NOMO-1 treated with DMSO at 0.1 percent for 48 hours (cell line): ENCODE measurements around the gene AHRR.
A peak's percentile ranks its signal among the peaks of the same experiment; 100 is the strongest.

Experiments
- DNase-seq: peaks from one replicate; lab custom pipeline; 2025; ENCODE audit not compliant: unreplicated experiment; lab: John Stamatoyannopoulos, UW

The AHRR gene

GRCh38 chr5:454936-455335 is 133.4 kb downstream of the AHRR start:
- no peak for DNase-seq

DNA sequence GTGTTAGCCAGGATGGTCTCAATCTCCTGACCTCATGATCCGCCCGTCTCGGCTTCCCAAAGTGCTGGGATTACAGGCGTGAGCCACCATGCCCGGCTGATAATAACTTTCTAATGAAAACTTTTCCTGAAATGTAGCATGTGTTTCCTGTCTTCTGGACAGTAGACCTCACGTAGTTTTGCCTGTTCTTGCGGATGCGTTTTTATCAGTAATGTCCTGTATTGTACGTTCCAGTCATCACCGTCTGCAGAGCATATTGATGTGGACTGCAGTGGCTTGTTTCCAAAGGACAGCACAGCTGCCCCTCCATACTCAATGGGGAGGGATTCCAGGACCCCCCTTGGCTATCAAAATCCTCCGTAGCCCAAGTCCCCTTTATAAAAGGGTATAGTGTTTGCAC is 134.3 kb downstream of the AHRR start:
- DNase-seq: no peak

GRCh38 chr5:456351-457194 is 135.1 kb downstream of the AHRR start:
- DNase-seq: no peak

- DNase-seq: no peak
Observed at GRCh38 chr5:457195-457961, 135.9 kb downstream of the AHRR start.

DNA sequence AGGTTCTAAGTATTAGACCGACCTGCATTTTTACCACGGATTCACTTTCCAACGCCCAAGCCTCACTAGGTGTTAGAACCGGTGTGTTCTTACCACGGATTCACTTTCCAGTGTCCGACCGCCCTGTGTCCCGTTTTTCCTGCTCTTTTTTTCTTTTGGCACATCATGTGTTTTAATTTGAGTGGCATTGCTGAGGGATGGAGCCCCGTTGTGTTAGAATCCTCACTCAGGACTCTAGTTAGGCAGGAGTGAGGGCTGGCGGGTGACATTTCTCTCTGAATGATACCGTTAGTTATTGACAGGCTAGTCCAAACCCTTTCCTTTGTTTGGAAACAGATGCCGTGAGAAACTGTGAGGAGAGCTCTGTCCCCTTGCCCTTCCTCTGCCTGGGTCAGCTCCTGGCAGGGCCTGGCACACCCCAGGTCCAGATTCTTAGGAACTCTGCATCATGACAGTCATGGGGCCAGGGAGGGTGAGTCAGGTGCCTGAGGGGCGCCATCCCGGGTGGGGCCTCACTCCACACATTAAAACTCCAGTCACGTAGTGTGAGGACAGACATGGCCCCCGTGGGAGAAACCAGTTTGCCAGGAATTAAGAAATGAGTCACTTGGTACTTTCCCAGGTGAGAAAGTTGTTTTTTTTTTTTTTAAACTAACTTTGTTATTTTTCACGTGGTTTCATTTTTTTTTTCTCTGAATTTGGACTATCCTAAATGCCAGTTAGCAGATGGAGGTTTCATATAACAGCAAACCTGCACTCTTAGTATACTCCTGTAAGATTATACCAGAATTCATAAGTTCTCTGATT is 137.2 kb downstream of the AHRR start:
- DNase-seq: no peak

GRCh38 chr5:459562-460272 is 138.2 kb downstream of the AHRR start:
- no peak for DNase-seq

DNA sequence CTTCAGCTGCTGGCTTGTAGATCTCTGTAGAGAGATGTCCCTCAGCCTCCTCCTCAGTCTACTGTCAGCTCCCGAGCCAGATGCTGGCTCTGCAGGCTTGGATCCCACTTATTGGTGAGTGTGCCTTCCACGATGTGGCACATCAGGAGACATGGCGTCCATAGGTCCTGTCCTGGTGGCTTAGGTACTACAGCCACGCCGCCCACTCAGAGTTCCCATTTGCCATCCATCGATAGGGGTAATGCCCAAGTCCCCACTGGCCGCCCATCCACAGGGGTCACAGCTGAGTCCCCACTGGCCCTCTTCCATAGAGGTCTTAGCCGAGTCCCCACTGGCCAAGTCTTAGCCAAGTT is 138.7 kb downstream of the AHRR start:
- no peak for DNase-seq

DNA sequence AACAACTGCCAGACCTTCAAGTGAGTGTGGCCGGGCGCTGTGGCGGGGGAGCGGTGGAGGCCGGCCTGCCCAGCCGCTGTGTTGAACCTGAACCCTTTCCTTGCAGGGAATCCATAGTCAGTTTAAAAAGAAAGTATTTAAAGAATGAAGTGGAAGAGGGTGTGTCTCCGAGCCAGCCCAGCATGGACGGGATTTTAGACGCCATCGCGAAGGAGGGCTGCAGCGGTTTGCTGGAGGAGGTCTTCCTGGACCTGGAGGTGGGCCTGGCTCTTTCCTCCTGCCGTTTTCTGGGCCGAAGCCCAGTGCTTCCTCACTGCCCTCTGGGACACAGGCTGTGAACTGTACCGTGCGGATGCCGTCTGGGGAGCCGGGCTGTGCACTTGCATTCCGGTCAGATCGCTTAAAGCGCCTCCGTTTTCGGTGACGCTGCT is 140.6 kb downstream of the AHRR start:
- DNase-seq: no peak

- DNase-seq: no peak
Observed at GRCh38 chr5:463301-463700, 141.8 kb downstream of the AHRR start.

- no peak for DNase-seq
Observed at GRCh38 chr5:463952-464351, 142.4 kb downstream of the AHRR start.

DNA sequence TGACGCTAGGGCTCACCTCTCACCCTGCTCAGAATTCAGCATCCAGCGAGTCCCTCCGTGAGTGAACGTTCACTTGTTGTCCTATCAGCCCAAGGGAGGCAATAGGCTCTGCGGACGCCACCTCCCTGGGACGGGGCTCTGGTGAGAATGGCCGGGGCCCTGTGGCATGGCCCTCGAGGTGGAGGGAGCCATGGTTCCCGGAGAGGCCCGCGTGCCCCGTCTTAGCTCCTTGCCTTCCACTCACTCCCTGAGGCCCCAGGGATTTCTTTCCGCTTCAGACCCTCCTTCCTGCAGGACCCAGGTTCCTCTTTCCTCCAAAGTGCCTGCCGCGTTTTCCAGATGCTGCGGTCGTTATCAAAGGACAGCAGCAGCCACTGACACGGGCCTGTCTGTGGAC is 142.9 kb downstream of the AHRR start:
- no peak for DNase-seq

GRCh38 chr5:464843-465590 is 143.5 kb downstream of the AHRR start:
- no peak for DNase-seq

GRCh38 chr5:465591-466403 is 144.3 kb downstream of the AHRR start:
- no peak for DNase-seq

DNA sequence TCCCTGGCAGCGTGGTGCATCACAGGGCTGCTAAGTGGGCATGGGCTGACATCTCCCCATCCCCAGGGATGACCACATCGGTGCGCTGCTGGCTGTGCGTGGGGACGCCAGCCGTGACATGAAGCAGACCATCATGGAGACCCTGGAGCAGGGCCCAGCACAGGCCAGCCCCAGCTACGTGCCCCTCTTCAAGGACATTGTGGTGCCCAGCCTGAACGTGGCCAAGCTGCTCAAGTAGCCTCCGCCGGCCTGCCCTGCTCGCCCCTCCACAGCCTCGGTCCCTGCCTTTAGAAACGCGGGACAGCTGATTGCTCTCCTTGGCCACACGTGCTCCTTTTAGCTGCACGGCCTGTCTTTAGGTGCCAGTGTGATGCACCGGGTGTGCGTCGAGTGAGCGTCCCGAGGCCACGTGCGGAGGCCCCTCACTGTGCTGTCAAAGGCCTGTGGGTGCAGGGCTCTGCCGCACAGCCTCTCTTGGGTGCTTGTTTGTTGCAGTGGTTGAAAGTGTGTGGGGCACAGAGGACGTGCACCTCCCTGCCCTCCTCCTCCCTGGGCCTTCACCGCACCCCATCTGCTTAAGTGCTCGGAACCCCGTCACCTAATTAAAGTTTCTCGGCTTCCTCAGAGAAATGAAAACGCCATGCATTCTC is 145.3 kb downstream of the AHRR start:
- DNase-seq: no peak

GRCh38 chr5:468401-468800 is 146.9 kb downstream of the AHRR start:
- no peak for DNase-seq

DNA sequence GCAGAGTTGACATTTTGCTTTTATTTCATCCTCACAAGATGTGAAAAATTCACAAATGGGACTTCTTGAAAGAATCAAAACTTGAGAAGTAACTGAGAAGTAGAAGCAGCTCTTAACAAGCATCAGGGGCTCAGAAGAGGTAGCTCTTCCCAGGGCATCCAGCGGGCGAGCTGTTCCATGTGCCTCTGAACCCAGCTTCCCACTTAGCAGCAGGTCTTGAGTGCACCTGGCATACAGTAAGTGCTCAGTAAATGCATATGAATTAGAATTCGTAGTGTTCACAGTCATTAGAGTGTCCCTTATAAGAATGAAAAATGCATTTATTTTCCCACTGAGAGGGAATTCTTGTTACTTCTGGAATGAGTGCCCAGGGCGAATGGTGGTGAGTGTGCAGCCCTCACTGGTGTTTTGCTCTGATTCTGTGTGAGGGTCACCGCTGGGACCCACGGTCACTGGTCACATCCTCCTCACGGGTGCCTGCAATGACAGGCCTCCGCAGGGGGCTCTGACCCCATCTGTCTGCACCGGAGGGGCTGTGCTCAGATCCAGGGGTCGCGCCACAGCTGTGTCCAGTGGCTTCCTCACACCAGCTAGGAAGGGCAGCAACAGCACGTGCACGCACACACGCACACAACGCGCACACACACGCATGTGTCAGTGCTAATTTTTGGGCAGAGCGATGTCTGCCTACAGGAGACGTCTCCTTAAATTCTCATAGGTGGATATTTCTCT is 148.4 kb downstream of the AHRR start:
- no peak for DNase-seq

DNA sequence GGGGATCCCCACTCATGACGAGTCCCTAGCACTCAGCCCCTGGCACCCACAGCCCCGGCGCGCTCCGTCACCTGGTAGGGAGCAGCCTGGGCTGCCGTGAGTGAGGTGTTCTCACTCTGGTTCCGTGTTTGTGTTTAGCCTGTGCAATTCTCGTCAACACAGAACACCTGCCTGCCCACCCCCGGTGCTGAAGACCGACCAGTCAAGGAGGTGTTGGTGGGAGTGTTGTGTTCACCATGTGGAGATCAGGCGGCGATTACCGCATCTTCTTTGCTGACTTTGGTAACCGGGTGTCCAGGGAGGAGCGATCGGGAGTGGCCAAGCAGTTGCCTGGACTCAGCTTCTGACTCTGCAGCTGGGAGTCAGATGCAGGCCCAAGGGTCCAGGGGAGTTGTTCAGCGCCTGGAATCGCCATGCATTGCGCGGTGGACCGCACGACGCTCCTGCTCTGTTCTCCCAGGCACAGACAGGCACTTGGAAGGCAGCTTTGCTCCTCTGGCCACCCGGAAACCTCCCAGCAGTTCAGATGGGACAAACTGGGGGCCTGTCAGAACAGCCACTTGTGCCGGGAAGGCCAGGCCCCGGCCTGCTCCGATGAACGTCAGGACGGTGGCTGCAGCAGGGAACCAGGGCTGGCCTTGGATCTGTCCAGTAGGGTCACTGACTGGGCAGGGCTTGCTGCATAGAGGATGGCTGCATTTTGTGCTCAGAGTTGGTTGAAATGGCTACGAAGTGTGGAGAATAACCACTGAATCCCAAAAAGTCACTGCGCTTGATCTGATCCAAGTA is 149.6 kb downstream of the AHRR start:
- DNase-seq: no peak

DNA sequence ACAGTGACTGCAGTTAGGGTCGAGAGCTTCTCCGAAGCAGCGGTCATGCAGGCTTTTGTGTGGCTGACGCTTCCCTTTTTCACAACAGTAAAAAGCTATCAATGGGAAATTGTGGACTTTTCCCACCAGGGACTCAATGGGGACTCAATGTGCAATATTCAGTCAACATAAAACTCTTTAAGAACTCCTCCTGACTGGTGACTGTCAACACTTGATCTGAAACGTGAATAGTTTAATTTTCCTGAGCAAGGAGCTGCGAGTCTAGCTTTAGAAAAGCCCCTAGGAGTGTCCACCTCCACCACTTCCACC is 150.2 kb downstream of the AHRR start:
- peak; percentile 44 for DNase-seq
